Measurements from ENCODE around the gene TAS1R3.

TAS1R3 gene

GRCh38 chr1:1297802-1298424 lies 33.2 kb upstream of the TAS1R3 start:
- H3K4me2 ChIP-seq (ENCODE audit: low read depth, low read length, poor library complexity, severe bottlenecking), result no peak overlapping the region
- TF ChIP-seq EZH2phosphoT487 (conservative IDR thresholded peaks at IDR 0.05; ENCODE audit: low read length) (no peak), CTCF (IDR thresholded peaks at IDR 0.05; ENCODE audit: insufficient read depth, low read length, poor library complexity, severe bottlenecking) (no peak)
- no peaks in the 10 kb centered on the region for H3K9me2 ChIP-seq (replicated peaks; ENCODE audit: insufficient read depth, low read length)
- H3K4me3 ChIP-seq (ENCODE audit: insufficient read depth, low read length, poor library complexity, severe bottlenecking), result no peak overlapping the region
- H3K27me3 ChIP-seq (ENCODE audit: low read length), result no peaks in the 10 kb centered on the region
- no peak overlapping the region for H3K9ac ChIP-seq (ENCODE audit: low read length)
- H3K79me2 ChIP-seq (ENCODE audit: insufficient read depth, low read length), result no peaks in the 10 kb centered on the region
- H3K36me3 ChIP-seq (ENCODE audit: low read length), result no peaks in the 10 kb centered on the region
- no peaks in the 10 kb centered on the region for H3F3A ChIP-seq (ENCODE audit: insufficient read depth)
- H2AFZ ChIP-seq (ENCODE audit: low read depth, low read length, severe bottlenecking), result no peak overlapping the region
- H3K9me3 ChIP-seq (ENCODE audit: insufficient read depth, low read length), result no peaks in the 10 kb centered on the region
- no peaks in the 10 kb centered on the region; the same call in 1 of the 2 replicates for H4K20me1 ChIP-seq (ENCODE audit: low read depth, low read length)
- no peak overlapping the region for H3K27ac ChIP-seq (ENCODE audit: low read depth, low read length)

GRCh38 chr1:1298861-1299685 lies 32.0 kb upstream of the TAS1R3 start:
- TF ChIP-seq EZH2phosphoT487 (conservative IDR thresholded peaks at IDR 0.05; ENCODE audit: low read length) (no peak), CTCF (IDR thresholded peaks at IDR 0.05; ENCODE audit: insufficient read depth, low read length, poor library complexity, severe bottlenecking) (no peak)
- Histone ChIP-seq H4K20me1 (ENCODE audit: low read depth, low read length) (no peaks in the 10 kb centered on the region; the same call in 1 of the 2 replicates), H3K4me2 (ENCODE audit: low read depth, low read length, poor library complexity, severe bottlenecking) (no peak overlapping the region), H3K27me3 (ENCODE audit: low read length) (no peaks in the 10 kb centered on the region), H3K9me3 (ENCODE audit: insufficient read depth, low read length) (no peaks in the 10 kb centered on the region), H3K27ac (ENCODE audit: low read depth, low read length) (no peak overlapping the region), H3K9ac (ENCODE audit: low read length) (no peak overlapping the region), H3K4me3 (ENCODE audit: insufficient read depth, low read length, poor library complexity, severe bottlenecking) (no peak overlapping the region), H2AFZ (ENCODE audit: low read depth, low read length, severe bottlenecking) (no peak overlapping the region), H3K9me2 (replicated peaks; ENCODE audit: insufficient read depth, low read length) (no peaks in the 10 kb centered on the region), H3K79me2 (ENCODE audit: insufficient read depth, low read length) (no peaks in the 10 kb centered on the region), H3K36me3 (ENCODE audit: low read length) (no peaks in the 10 kb centered on the region), H3F3A (ENCODE audit: insufficient read depth) (no peaks in the 10 kb centered on the region)

GRCh38 chr1:1299686-1300351 lies 31.3 kb upstream of the TAS1R3 start:
- no peak overlapping the region for H3K27ac ChIP-seq (ENCODE audit: low read depth, low read length)
- no peak overlapping the region for H3K4me2 ChIP-seq (ENCODE audit: low read depth, low read length, poor library complexity, severe bottlenecking)

More at GRCh38 chr1:1299686-1300351, 31.3 kb upstream of the TAS1R3 start:
- Histone ChIP-seq H3K9me3 (ENCODE audit: insufficient read depth, low read length) (no peaks in the 10 kb centered on the region), H4K20me1 (ENCODE audit: low read depth, low read length) (no peaks in the 10 kb centered on the region; the same call in 1 of the 2 replicates), H3K9me2 (replicated peaks; ENCODE audit: insufficient read depth, low read length) (no peaks in the 10 kb centered on the region), H3K4me3 (ENCODE audit: insufficient read depth, low read length, poor library complexity, severe bottlenecking) (no peak overlapping the region), H3F3A (ENCODE audit: insufficient read depth) (no peaks in the 10 kb centered on the region), H3K36me3 (ENCODE audit: low read length) (no peaks in the 10 kb centered on the region), H3K79me2 (ENCODE audit: insufficient read depth, low read length) (no peaks in the 10 kb centered on the region; the same call in 1 of the 2 replicates), H3K9ac (ENCODE audit: low read length) (no peak overlapping the region), H2AFZ (ENCODE audit: low read depth, low read length, severe bottlenecking) (no peak overlapping the region), H3K27me3 (ENCODE audit: low read length) (no peaks in the 10 kb centered on the region)
- TF ChIP-seq CTCF (IDR thresholded peaks at IDR 0.05; ENCODE audit: insufficient read depth, low read length, poor library complexity, severe bottlenecking) (peak; percentile 34), EZH2phosphoT487 (conservative IDR thresholded peaks at IDR 0.05; ENCODE audit: low read length) (no peak)

Data from SU-DHL-6 (cell line).